HG03558 (cell line): ENCODE results near the gene RGMB.

ENCODE experiments used
- ATAC-seq: cut with Tn5 transposase; IDR thresholded peaks from one replicate; pipeline ENCODE4 v1.9.1; 2021; ENCODE audit warnings: moderate number of reproducible peaks; ENCODE audit not compliant: unreplicated experiment; ENCODE audit errors: extremely low read depth

RGMB gene

GRCh38 chr5:98783051-98783649, 9.7 kb downstream of the RGMB start:
- ATAC-seq, result no peak

- ATAC-seq, result no peak
Observed at GRCh38 chr5:98784411-98784810, 10.9 kb downstream of the RGMB start.

GRCh38 chr5:98785244-98785643, 11.8 kb downstream of the RGMB start:
- ATAC-seq, result no peak

GRCh38 chr5:98786191-98786853, 12.9 kb downstream of the RGMB start:
- ATAC-seq, result no peak

- ATAC-seq, result no peak
Observed at GRCh38 chr5:98787131-98787719, 13.8 kb downstream of the RGMB start.

- no peak for ATAC-seq
Observed at GRCh38 chr5:98789029-98789428, 15.6 kb downstream of the RGMB start.

GRCh38 chr5:98791001-98791519, 17.6 kb downstream of the RGMB start:
- ATAC-seq, result no peak

- ATAC-seq, result no peak
Observed at GRCh38 chr5:98791898-98792580, 18.6 kb downstream of the RGMB start.

- ATAC-seq, result no peak
Observed at GRCh38 chr5:98793223-98793622, 19.8 kb downstream of the RGMB start.

- no peak for ATAC-seq
Observed at GRCh38 chr5:98794001-98794400, 20.5 kb downstream of the RGMB start.

GRCh38 chr5:98794414-98795080, 21.1 kb downstream of the RGMB start:
- ATAC-seq, result no peak

GRCh38 chr5:98795243-98795642, 21.8 kb downstream of the RGMB start:
- ATAC-seq, result no peak

GRCh38 chr5:98796197-98796972, 22.9 kb downstream of the RGMB start:
- ATAC-seq, result peak; percentile 69

- ATAC-seq, result no peak
Observed at GRCh38 chr5:98798371-98798770, 24.9 kb downstream of the RGMB start.

- ATAC-seq, result no peak
Observed at GRCh38 chr5:98798847-98799246, 25.4 kb downstream of the RGMB start.

GRCh38 chr5:98804066-98804465, 30.6 kb downstream of the RGMB start:
- ATAC-seq, result no peak

GRCh38 chr5:98805070-98805469, 31.6 kb downstream of the RGMB start:
- ATAC-seq, result no peak

- ATAC-seq, result no peak
Observed at GRCh38 chr5:98807806-98808205, 34.3 kb downstream of the RGMB start.

GRCh38 chr5:98810206-98810605, 36.7 kb downstream of the RGMB start:
- ATAC-seq, result no peak

- ATAC-seq, result no peak
Observed at GRCh38 chr5:98813755-98814154, 40.3 kb downstream of the RGMB start.
